MCF 10A (cell line): ENCODE measurements around the gene CHD3. TPM values are rescaled to one million over a fixed set of nuclear protein-coding genes. Genes with fewer than 3 reads are reported as not detected.
"Not testable (repeated sequence)": the region's sequence is repeated elsewhere in the genome, so short reads cannot be mapped to it uniquely, and the experiment has no call there.

Experiments used
- BruUV-seq: library from RNA; stranded (reverse); fragments of 400-500 nt; replicated peaks from 2 replicates; lab custom pipeline; 2021; lab: Mats Ljungman, UMichigan
- CTCF ChIA-PET: fragments of 300-600 bp; sonication (Branson Sonifier 250); formaldehyde crosslinking; extraction: SDS; loops from one replicate; lab custom pipeline; 2021; ENCODE audit warnings: antibody characterized with exemption, inconsistent platforms; lab: Yijun Ruan, JAX
- POLR2A ChIA-PET: fragments of 300-600, 350-650 bp; sonication (Branson Sonifier 250); formaldehyde crosslinking; extraction: SDS; loops from one replicate; lab custom pipeline; 2020; ENCODE audit warnings: antibody characterized with exemption, inconsistent platforms; lab: Yijun Ruan, JAX
- DNase-seq: peaks from one replicate; pipeline ENCODE4 v3.0.0-alpha.2; 2018; ENCODE audit not compliant: unreplicated experiment
- H3K27ac Mint-ChIP-seq: one replicate; pipeline ENCODE4 v1.8.0; 2022; ENCODE audit warnings: mild to moderate bottlenecking, low read depth, mixed read lengths; ENCODE audit not compliant: unreplicated experiment
- H3K27me3 Mint-ChIP-seq: one replicate; pipeline ENCODE4 v1.8.0; 2022; ENCODE audit warnings: mixed read lengths; ENCODE audit not compliant: insufficient read depth, unreplicated experiment
- H3K36me3 Mint-ChIP-seq: one replicate; pipeline ENCODE4 v1.8.0; 2022; ENCODE audit warnings: mild to moderate bottlenecking, moderate library complexity, mixed read lengths; ENCODE audit not compliant: insufficient read depth, unreplicated experiment
- H3K4me1 Mint-ChIP-seq: one replicate; pipeline ENCODE4 v1.8.0; 2022; ENCODE audit warnings: mixed read lengths; ENCODE audit not compliant: insufficient read depth, unreplicated experiment
- H3K4me3 Mint-ChIP-seq: one replicate; pipeline ENCODE4 v1.8.0; 2022; ENCODE audit warnings: mild to moderate bottlenecking, moderate library complexity, mixed read lengths; ENCODE audit not compliant: unreplicated experiment
- H3K9me3 Mint-ChIP-seq: one replicate; pipeline ENCODE4 v1.8.0; 2022; ENCODE audit warnings: mixed read lengths; ENCODE audit not compliant: unreplicated experiment
- CTCF ChIP-seq: fragments of 200-600 bp; IDR thresholded peaks from one replicate; pipeline ENCODE4 v1.8.0; 2022; ENCODE audit warnings: antibody characterized with exemption, mild to moderate bottlenecking; ENCODE audit not compliant: unreplicated experiment
- intact Hi-C: fragments of 100-400 bp; cut with micrococcal nuclease; formaldehyde crosslinking; loops from 2 replicates; pipeline ENCODE4 v1.14.1; 2022
- total RNA-seq: library from RNA; stranded (reverse); gene quantifications from 2 replicates; pipeline ENCODE4 v1.2.3, GENCODE V29; 2022

CHD3 gene
- total RNA-seq, 1 experiment from 2014 or later = 87.1 TPM

GRCh38 chr17:7862692-7863437 lies 25.7 kb upstream of the CHD3 start:
- Mint-ChIP-seq H3K27me3 (no peaks in the 10 kb centered on the region), H3K9me3 (no peaks in the 10 kb centered on the region), H3K27ac (no peak overlapping the region), H3K36me3 (peaks cover 27% of the 10 kb centered on the region), H3K4me1 (peaks cover 11% of the 10 kb centered on the region), H3K4me3 (no peak overlapping the region)
- TF ChIP-seq CTCF = peak; percentile 75
- intact Hi-C loops = loop anchor here (1.0 to 5.0 kb wide), 4 partner anchors 34 to 194 kb away; no protein-coding TSS in a partner anchor
- BruUV-seq = no TSS peak
- CTCF ChIA-PET = interaction anchor here (0.6 to 6.8 kb wide), 31 partner anchors 8 to 467 kb away, joined by 3 to 70 read pairs (median 5); partner anchors contain the start of gene CHD3
- peak; percentile 62 for DNase-seq
- POLR2A ChIA-PET = interaction anchor here (0.6 to 2.2 kb wide), 8 partner anchors 12 to 179 kb away, joined by 3 to 19 read pairs (median 4); partner anchors contain the start of genes CNTROB, KDM6B and TRAPPC1

GRCh38 chr17:7864384-7864783 lies 24.2 kb upstream of the CHD3 start:
- not testable (repeated sequence) for H3K9me3 Mint-ChIP-seq, H3K27ac Mint-ChIP-seq, BruUV-seq, DNase-seq, H3K4me3 Mint-ChIP-seq, H3K27me3 Mint-ChIP-seq
- Mint-ChIP-seq H3K36me3 (peaks cover 33% of the 10 kb centered on the region), H3K4me1 (peaks cover 16% of the 10 kb centered on the region)
- ChIA-PET CTCF (interaction anchor here (0.6 to 6.8 kb wide), 22 partner anchors 9 to 209 kb away, joined by 3 to 70 read pairs (median 6); partner anchors contain the start of gene CHD3), POLR2A (interaction anchor here (1.0 to 2.2 kb wide), 6 partner anchors 9 to 125 kb away, joined by 3 to 19 read pairs (median 4); partner anchors contain the start of genes CNTROB, RNF227 and TRAPPC1)
- intact Hi-C loops = loop anchor here (5.0 kb wide), 1 partner anchor 193 kb away; no protein-coding TSS in a partner anchor

- Mint-ChIP-seq H3K27me3 (no peaks in the 10 kb centered on the region), H3K36me3 (peaks cover 33% of the 10 kb centered on the region), H3K4me1 (peaks cover 16% of the 10 kb centered on the region), H3K4me3 (no peak overlapping the region), H3K9me3 (no peaks in the 10 kb centered on the region), H3K27ac (no peak overlapping the region)
- CTCF ChIA-PET = interaction anchor here (0.6 to 6.8 kb wide), 12 partner anchors 21 to 283 kb away, joined by 3 to 70 read pairs (median 5); partner anchors contain the start of gene CHD3
- intact Hi-C loops = loop anchor here (5.0 kb wide), 1 partner anchor 192 kb away; no protein-coding TSS in a partner anchor
- DNase-seq = no peak
- no peak for TF ChIP-seq CTCF
- POLR2A ChIA-PET = interaction anchor here (0.7 to 1.7 kb wide), 6 partner anchors 8 to 291 kb away, joined by 3 to 8 read pairs (median 4); partner anchors contain the start of genes CNTROB, RNF227 and TRAPPC1
- no TSS peak for BruUV-seq
Measured at GRCh38 chr17:7864995-7865650, 23.5 kb upstream of the CHD3 start.

GRCh38 chr17:7867881-7868329 lies 20.7 kb upstream of the CHD3 start:
- peaks cover 32% of the 10 kb centered on the region for H3K36me3 Mint-ChIP-seq
- no peak overlapping the region for H3K4me3 Mint-ChIP-seq
- no TSS peak for BruUV-seq
- H3K9me3 Mint-ChIP-seq = no peaks in the 10 kb centered on the region
- CTCF ChIA-PET = interaction anchor here (0.6 to 2.4 kb wide), 5 partner anchors 21 to 251 kb away, joined by 3 to 6 read pairs (median 5); partner anchors contain the start of genes ALOXE3 and CHD3
- H3K4me1 Mint-ChIP-seq = peaks cover 11% of the 10 kb centered on the region
- no peaks in the 10 kb centered on the region for H3K27me3 Mint-ChIP-seq
- DNase-seq = peak; percentile 46
- intact Hi-C loops = no loop called here
- H3K27ac Mint-ChIP-seq = no peak overlapping the region
- POLR2A ChIA-PET = interaction anchor here (0.5 to 4.6 kb wide), 10 partner anchors 11 to 251 kb away, joined by 3 to 23 read pairs (median 4); partner anchors contain the start of genes CNTROB, CYB5D1, NAA38 and RNF227
- TF ChIP-seq CTCF = no peak
